NCI-H2196 treated with DMSO at 0.1 percent for 48 hours (cell line): Measurements from ENCODE around the gene MGLL.
"Not testable (repeated sequence)": the region's sequence is repeated elsewhere in the genome, so short reads cannot be mapped to it uniquely, and the experiment has no call there.

Experiments
- DNase-seq: peaks from one replicate; lab custom pipeline; 2025; ENCODE audit not compliant: unreplicated experiment; lab: John Stamatoyannopoulos, UW

The MGLL gene

DNA sequence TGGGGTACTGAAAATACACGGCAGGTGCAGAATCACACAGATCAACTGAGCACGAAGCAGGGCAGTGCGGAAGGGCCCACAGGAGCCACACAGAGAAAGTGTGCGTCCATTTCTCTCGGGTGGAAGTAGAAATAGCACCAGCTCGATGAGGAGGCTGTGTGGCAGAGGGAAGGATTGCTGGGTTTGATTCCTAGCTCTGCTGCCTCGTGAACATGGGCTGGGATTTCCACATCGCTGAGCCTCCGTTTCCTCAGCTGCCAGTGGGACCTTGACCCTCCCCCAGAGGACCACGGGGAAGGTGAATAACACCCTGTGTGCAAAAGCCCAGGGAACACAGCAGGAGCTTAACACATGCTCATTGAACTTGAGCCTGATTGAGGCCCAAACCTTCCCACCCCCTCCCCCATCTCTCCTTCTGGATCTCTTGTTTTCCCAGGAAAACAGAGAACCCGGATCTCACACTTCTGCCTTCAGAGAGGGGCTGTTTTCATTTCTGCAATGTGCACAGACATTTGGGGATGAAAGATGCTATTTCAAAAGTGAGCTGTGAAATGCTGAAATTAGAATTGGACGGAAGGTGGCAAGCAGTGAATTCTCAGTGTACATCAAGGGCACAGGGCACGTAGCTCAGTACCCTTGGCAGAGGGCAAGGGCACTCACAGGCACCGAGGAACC lies 111.2 kb downstream of the MGLL start:
- no peak for DNase-seq

DNA sequence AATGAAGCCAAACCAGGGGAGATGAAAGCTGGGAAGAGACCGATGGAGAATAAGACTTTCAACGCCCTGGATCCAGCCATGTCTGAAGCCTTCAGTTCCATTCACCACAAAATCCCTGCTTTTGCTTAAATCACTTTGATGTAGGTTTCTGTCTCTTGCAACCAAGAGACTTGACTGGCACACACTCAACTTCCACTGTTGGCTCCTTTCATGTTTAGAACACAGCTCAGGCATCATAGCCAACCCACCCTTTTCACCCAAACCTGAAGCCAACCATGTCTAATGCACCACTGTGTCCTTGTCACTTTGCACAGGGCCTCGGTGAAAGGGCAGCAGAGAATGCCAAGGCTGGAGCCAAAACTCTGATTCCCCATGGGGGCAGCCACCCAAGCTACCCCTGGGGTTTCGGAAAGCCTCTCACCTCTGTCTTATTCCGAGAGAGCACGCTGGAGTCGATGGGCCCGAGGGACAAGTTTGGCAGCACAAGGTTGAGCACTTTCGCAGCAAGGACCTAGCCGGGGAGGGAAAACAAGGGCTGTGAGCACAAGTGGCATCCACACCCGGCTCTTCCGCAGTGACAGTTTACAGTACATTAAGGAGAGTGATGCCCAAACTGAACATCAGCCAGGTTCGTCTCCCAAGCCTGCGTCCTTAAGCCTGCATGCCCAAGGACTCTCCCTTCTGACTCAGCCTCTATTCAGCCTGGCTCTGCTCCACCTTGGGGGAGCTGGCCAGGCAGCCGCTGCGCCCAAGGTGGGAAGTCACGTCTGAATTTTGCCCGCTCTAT lies 112.0 kb downstream of the MGLL start:
- DNase-seq: no peak

DNA sequence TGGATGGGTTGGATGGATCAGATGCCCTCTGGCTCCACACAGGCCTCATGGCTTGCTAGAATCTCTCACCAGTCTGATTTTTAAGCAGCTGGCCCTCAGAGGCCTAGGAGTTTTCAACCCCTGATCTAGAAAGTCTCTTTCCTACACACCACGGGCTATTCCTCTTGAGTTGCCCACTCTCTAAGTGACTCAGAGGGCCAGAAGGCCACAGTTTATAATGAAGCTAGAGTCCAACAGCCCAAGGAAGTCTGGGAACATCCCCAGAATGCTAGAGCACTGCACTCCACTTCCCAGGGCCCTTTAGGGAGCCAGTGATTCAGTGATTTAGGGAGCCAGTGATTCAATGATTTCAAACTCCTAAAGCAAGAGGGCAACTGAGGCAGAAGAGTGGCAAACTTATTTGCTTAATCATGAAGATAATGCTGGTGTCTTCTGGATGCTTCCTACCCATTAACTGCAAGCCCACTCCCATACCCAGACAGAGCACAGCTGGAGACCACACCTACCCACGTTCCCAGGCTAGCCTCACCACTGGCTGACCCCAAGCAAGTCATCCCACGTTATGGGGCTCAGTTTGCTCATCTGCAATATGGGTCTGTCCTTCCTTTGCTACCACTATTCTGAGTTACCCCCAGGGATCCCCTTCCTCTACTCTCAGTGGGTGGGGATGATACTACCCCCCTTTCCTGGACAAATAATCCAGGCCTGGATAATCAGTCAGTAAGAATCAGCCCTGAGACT lies 112.8 kb downstream of the MGLL start:
- no peak for DNase-seq

DNA sequence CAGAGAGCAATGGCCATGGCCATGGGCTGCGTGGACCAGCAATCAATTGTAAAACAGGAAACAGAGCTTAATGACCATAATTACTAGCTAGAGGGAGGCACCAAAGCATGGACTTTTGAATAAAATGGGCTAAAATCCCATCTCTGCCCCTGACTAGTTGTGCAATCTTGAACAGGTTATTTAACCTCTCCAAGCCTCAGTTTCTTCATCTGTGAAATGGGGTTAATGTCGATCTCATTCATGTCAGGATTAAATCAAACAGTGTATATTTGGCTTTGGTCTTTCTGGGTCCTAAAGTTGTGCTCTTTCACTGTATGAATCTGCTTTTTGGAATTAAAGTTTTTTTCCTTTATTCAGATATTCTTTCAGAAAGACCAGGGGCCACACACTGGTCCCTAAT lies 113.5 kb downstream of the MGLL start:
- no peak for DNase-seq

DNA sequence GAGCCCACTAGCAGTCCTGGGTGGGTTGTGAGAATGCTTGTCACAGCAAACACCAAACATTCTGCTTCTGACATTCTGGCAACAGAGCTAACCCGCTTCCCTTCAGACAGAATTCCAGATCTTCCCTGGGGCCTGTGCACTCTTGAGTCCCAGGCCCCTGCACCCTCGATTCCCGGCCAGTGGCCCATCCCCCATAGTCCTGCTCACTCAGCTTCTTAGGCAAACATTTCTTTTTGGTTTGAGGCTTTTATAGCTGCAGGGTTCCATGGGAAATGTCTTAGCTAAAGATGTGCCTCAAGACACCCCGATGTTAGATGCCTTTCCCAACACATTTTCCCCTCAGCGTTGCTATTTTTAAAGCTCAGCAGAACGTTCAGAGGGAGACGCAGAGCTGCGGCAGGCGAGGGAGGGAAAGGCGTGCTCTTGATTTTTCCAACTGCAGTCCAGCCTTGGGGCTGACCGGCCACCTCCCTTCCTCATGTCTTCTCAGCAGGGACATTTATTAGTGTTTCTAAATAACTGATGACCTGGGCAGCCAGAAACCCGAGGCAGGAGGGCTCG lies 114.4 kb downstream of the MGLL start:
- DNase-seq: no peak

DNA sequence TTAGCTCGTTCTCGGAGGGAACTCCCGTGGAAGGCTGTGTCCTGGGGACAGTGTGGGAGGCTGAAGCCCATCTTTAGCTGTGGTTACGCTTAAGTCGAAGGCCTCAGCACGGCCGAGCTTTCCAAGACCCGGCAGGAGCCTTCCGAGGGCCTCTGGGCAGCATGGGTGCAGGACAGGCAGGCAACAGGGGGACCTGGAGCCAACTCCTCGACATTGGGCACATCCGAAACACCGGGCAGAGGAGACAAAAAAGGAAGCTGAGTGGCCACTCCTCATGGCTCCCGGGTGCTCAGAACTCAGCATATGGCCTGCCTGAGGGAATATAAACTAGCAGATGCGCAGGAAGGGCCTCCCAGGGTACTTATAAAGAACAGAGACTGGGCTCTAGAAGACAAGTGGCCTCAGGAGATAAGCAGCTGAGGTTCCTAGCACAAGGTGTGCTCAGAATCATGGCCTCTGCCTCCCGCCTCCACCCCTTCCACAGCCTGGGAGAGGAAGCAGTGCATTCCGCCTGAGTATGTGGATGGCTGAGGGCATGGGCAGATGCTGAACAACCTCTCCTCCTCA lies 115.4 kb downstream of the MGLL start:
- no peak for DNase-seq

DNA sequence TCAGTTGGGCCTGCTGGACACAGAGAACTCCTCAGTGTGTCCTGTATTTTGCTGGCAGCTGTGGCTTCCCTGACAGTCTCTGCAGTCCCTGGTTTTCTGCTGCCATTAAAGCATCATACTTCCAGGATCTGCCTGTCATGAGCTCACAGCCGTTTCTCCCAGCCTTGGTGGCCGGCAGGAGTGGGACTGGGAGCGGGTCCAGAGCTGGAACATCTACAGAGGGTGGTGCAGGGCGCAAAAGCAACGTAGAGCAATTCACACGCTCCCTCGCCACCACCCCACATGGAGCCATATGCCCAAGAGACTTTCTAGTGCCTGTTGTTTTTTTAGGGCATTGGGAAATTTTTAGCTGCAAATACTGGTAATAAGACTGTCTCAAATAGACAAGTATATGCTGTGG lies 116.0 kb downstream of the MGLL start:
- no peak for DNase-seq

DNA sequence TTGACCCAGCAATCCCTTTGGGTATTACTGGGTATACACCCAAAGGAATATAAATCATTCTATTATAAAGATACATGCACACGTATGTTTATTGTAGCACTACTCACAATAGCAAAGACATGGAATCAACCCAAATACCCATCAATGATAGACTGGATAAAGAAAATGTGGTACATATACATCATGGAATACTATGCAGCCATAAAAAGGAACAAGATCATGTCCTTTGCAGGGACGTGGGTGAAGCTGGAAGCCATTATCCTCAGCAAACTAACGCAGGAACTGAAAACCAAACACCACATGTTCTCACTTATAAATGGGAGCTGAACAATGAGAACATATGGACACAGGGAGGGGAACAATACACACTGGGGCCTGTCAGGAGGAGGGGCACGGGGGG lies 117.5 kb downstream of the MGLL start:
- not testable (repeated sequence) for DNase-seq

DNA sequence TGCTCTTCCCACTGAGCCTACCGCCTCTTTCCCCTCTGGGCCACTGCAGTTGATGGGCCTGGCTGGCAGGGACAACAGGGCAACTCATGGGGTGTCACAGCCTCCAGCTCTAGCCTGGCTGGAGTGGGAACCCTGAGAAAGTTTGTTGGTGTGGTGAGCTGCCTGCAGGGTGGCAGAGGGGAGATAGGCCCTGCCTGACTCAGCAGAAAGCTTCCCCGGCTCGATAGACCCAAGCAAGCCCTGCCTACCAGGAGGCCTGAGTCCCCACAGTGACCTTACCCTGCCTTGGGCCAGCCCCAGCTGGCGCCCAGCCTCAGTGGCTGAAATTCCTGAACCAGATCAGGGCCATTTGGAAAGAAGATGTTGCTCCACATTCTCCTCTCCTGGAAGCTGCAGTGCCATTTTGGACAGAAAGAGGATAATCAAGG lies 120.2 kb downstream of the MGLL start:
- no peak for DNase-seq

DNA sequence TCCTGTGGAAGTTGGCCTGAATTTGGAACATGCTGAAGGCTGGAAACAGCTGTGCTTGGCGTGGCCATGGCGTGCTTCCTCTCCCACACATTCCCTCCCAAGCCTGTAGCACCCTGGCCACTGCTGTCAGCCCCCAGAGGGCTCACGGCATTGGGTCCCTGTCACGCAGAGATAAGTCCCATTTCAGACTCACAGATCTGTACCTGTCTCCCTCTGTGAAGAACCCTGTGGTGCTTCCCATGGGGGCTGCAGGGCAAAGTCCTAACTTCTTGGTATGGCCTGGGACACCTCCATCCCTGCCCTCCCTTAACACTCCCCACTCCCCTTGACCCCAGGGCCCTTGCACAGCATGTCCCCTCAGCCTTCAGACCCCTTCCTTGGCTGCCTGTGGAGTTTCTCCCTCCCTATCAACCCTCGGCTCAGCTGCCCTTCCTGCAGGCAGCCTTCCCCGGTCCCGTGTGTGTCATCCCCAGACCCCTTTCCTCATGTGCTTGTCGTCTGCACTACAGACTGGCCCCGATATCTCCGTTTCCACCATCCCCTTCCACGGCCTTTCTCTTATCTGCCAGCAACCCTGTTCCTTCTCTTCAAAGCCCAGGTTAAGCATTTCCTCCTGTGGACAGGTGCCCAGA lies 120.9 kb downstream of the MGLL start:
- DNase-seq: no peak

DNA sequence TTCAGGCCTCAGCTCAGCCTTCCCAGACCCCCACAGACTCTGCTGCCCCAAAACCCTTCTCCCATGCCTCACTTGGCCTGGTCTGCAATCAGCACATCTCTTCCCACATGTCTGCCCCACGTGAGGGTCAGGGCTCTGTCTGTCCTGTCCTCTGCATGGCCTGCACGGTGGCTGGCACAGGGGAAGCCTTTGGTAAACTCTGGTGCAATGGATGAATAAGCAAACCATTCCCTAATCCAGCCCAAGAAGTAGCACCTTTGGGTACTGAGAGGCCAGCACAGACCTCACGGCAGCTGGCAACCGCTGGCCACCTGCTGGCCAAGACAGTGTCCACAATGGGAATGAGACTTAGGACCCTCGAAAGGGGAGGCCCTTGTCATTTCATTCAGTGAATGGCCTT lies 121.9 kb downstream of the MGLL start:
- no peak for DNase-seq

DNA sequence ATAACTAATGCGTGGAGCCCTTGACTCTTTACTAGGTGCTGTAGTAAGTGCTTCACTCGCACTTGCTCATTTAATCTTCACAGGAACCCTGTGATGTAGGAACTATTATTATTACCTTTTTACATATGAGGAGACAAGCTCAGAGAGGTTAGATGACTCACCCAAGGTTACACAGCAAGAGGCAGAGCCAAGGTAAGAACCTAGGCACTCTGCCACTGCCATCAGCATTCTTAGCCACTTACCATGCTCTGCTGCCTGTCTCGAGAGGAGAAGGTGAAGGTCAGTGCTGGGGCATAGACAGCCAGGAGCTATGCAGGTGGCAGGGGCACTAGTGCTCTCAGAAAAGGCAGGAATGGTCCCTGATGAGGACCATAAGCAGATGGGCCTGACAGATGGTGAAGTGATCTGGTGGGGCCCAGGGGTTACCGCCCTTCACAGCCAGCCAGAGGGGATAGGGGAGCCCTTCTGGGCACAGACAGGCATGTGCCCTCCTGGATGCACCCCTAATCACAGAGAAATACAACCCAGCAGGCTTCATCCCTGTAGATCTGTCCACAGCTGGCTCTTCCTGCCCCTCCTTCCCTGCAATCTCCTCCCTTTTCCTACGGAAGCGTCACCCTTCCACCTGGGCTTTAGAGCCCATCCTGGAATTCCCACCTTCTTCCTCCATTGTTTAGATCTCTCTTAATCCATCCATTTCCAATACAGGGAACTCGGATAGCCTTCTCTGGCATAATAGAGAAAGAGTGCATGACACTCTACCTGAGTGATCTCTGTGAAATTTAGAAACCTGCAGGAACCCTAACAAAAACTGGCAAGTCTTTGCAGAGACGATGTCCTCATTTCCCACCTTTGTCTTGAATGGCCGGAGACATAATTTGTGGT lies 122.7 kb downstream of the MGLL start:
- DNase-seq: no peak

DNA sequence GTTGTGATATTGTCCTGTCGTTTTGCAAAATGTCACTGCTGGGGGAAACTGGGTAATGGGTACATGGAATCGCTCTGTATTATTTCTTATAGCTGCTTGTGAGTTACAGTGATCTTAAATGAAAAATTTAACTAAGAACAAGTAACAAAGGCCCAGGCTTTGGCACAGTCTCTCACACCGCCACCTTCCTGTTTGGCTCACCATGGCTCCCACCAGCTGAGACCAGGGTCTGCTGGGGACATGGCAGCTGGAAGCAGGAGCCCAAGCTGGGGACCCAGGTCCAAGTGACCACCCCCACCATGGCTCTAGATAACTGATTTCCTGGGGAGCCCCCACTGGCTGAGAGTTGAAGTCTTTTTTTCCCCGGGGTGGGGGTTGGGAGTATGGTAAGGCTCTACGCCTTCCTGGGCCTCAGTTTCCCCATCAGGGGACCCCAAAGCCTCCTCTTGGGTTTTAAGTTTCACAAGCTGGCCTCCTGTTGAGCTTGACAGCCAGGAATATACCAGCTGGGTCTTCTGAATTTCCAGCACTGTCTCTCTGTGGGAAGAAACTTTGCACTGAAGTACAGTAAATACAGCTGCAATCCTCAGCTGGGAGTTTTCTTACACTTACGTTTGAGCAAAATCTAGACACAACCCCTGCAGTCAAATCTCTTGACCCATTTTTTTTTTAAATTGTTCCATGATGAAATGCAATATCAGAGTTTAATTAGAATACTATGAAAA lies 123.5 kb downstream of the MGLL start:
- DNase-seq: no peak

DNA sequence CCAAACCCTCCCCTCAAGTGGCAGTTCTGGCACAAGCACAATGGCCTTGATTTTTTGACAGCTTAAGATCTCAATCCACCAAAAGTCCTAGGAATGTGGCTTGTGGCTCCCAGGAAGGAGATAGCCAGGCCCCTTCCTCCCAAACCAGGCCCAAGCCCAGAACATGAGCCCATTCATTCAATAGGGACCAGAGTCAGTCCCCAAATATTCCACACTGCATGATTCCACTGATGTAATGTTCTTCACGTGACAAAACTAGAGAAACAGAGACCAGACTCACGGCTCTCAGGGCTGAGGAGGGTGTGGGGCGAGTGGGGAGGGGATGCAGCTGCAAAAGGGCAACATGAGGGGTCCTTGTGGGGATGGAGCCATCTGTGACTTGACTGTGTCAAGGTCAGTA lies 124.0 kb downstream of the MGLL start:
- DNase-seq: no peak

DNA sequence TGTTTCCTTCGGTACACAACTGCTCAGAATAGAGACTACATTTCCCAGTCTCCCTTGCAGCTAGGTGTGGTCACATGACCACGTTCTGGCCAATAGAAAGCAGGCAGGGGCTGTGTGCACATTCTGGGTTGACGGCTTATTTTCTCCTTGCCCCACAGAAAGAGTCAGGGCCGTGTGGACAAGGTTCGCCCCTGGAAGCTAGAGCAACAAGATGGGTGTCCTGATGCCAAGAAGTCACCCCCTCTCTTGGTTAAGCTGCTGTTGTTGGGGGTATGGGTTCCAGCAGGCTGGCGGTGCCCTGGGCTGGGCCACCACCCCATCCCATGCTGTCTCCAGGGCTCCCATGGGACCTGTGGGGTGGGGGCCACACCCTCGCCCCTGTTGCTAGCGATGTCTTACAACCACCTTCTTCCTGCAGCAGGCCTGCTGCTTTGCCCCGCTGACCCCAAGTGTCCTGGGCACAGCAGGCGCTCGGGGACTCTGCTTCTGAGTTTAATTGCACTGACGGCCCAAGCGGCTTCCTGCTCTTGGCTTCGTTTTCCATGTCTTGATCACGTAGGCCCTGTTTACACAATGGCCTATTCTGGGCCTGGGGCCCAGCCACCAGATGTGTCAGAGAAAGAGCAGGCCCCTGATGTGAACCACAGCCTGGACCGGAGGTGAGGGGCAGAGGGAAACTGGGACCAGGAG lies 124.6 kb downstream of the MGLL start:
- peak; percentile 79 for DNase-seq

DNA sequence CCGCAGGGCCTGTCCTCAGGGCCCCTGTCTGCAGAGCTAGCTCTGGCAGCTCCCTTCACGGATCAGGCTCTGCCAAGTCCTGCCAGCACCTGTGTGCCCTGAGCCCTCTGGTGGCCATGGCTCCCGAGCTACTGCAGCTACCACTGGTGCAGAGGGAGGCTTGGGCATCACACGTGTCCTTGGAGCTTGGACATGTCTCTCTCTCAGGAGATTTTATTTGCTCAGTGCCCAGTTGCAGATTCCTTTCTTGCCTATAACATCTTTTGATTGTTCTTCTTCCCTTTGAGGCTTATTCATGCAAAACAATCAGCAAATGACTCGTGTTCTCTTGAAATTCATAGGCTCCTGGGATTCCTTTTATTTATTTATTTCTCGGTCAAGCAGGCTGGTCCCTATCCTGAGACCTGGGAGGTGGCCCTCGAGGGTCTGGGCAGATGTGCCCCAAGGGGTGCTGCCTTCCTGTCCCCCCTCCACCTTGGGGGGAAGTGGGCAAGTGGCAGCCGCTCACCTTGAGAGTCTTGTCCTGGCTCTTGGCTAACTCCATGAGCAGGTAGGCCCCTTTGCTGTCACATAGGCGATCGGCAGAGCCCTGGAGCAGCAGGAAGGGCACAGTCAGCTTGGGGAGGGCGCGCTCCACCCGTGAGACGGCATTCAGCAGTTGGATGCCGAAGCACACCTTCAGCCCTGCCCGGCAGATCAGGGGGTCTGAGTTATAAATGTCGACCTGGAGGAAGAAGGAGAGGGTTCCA lies 127.7 kb downstream of the MGLL start:
- peak; percentile 95 for DNase-seq

DNA sequence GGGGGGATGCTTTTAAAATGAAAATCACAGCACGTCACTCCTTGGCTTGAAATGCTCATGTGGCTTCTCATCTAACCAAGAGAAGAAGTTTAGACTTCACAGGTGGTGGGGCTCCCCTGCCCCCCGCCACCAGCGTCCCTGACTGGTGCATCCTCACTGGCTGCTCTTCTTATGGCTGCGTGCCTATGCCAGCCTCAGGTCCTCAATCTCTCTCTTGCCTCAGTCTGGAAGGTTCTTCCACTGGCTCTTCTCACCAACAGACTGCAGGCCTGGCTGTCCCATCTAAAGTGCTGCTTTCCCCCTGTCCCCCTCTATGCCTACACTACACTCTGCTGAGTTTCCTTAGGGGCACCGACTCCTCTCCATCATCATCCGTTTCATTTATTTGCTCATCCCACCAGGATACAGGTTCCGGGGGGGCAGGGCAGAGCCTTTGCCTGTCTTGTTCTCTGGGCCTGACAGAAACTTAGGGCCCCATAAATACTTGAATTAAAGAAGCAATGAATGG lies 128.9 kb downstream of the MGLL start:
- no peak for DNase-seq
